AG09319 (cell line): ENCODE measurements around the gene PLEKHG4B.

Source experiments
- DNase-seq: peaks from one replicate; pipeline ENCODE4 v3.0.0-alpha.2; 2010; ENCODE audit warnings: low read depth; ENCODE audit errors: extremely low read depth
- CTCF ChIP-seq: IDR thresholded peaks from 2 replicates; pipeline ENCODE4 v1.5.1; 2011; ENCODE audit warnings: low read depth, mild to moderate bottlenecking, inconsistent platforms, low read length, moderate library complexity

The PLEKHG4B gene

GRCh38 chr5:77957-78804 lies 13.8 kb upstream of the PLEKHG4B start:
- no peak for DNase-seq
- TF ChIP-seq CTCF, result peak; percentile 51

- no peak for DNase-seq
- TF ChIP-seq CTCF, result no peak
Observed at GRCh38 chr5:78805-79149, 13.2 kb upstream of the PLEKHG4B start.

- no peak for DNase-seq
- TF ChIP-seq CTCF, result no peak
Observed at GRCh38 chr5:79263-79662, 12.7 kb upstream of the PLEKHG4B start.

- TF ChIP-seq CTCF, result no peak
- no peak for DNase-seq
Observed at GRCh38 chr5:79821-80220, 12.1 kb upstream of the PLEKHG4B start.

- DNase-seq, result no peak
- no peak for TF ChIP-seq CTCF
Observed at GRCh38 chr5:81391-82021, 10.5 kb upstream of the PLEKHG4B start.

GRCh38 chr5:82097-82496 lies 9.9 kb upstream of the PLEKHG4B start:
- no peak for TF ChIP-seq CTCF
- DNase-seq, result no peak

GRCh38 chr5:82570-82969 lies 9.4 kb upstream of the PLEKHG4B start:
- no peak for DNase-seq
- no peak for TF ChIP-seq CTCF
